Psoas muscle (tissue), 8 donors: ENCODE results near the gene ZNF260. TPM values are rescaled to one million over a fixed set of nuclear protein-coding genes. Genes with fewer than 3 reads are reported as not detected.

ENCODE experiments used
- ATAC-seq, 4 donors: fragments of 200-7000 bp; cut with Tn5 transposase; one replicate each; pipeline ENCODE4 v1.9.1; 2020; ENCODE audit warnings: moderate library complexity in 3 of 4, mild to moderate bottlenecking in 2 of 4
- DNase-seq, 2 donors: peaks; one replicate each; pipeline ENCODE4 v3.0.0-alpha.2; 2020
- H3K27ac ChIP-seq: fragments of 200-600 bp; one replicate; pipeline ENCODE4 v1.8.0; 2022
- H3K27me3 ChIP-seq, 3 donors: fragments of 200-600 bp in 1 of 3; one replicate each; pipeline versions ENCODE4 v1.6.1 to v1.8.0; 2013 to 2022; ENCODE audit warnings: low read length in 2 of 3, mild to moderate bottlenecking in 2 of 3, moderate library complexity in 1 of 3; ENCODE audit not compliant: insufficient read depth in 3 of 3
- H3K36me3 ChIP-seq, 2 donors: fragments of 200-600 bp in 1 of 2; one replicate each; pipeline versions ENCODE4 v1.6.1 to v1.8.0; 2013 to 2022; ENCODE audit warnings: low read depth in 1 of 2, mild to moderate bottlenecking in 1 of 2, moderate library complexity in 1 of 2; ENCODE audit not compliant: insufficient read depth in 1 of 2
- H3K4me1 ChIP-seq: fragments of 200-600 bp; one replicate; pipeline ENCODE4 v1.8.0; 2022
- H3K4me3 ChIP-seq: fragments of 200-600 bp; one replicate; pipeline ENCODE4 v1.8.0; 2022; ENCODE audit warnings: mild to moderate bottlenecking
- H3K9me3 ChIP-seq: fragments of 200-600 bp; one replicate; pipeline ENCODE4 v1.8.0; 2022
- CTCF ChIP-seq: fragments of 200-600 bp; IDR thresholded peaks from one replicate; pipeline ENCODE4 v1.8.0; 2022; ENCODE audit warnings: antibody characterized with exemption
- WGBS, 3 donors: extraction: QIAGEN DNeasy Blood & Tissue Kit; methylation state at CpG; one replicate each; pipeline versions ENCODE4 v1.1.6 to v1.1.7; 2013; 5-methylcytosine and 5-hydroxymethylcytosine counted together
- intact Hi-C, 2 donors: fragments of 100-400 bp; cut with DNase I; formaldehyde crosslinking; loops; one replicate each; pipeline versions ENCODE4 v1.11.0 to v1.14.2; 2022
- polyA plus RNA-seq, 3 donors: library from polyadenylated mRNA; stranded (reverse); fragments of 200-250 nt; gene quantifications; one replicate each; pipeline ENCODE4 v1.2.3, GENCODE V29; 2013
- total RNA-seq, 4 donors: library from RNA; stranded (reverse); fragmentation: NEBNext Ultra II Directional in 2 of 4; extraction: Animal tissue kit (Norgen Biotek cat#: 25700) in 2 of 4; gene quantifications; one replicate each; pipeline versions ENCODE4 v1.2.1 to v1.2.4, GENCODE V29; 2021 to 2023
- donor health status: healthy with polysubstance abuse.
- donor health status: DM: no; HTN: no; CAD: no; lungs with moderate emphysema.
- donor health status: Bipolar disorder and iron deficiency.
- donor health status: healthy.
- donor health status: DM: yes; HTN: yes; CAD: no.
- donor health status: DM: no; HTN: no; CAD: no.
- donor health status: DM: no; HTN: no; CAD: no.
- donor health status: DM: yes; HTN: yes; CAD: no.

The ZNF260 gene
- total and polyA plus RNA-seq, 7 donors, result 1.2 to 5.6 (median 2.5) TPM

- DNase-seq (no peak), ATAC-seq (no peak)
- Histone ChIP-seq H3K9me3 (peaks cover 78% of the 10 kb centered on the region), H3K27me3 (no peaks in the 10 kb centered on the region), H3K36me3 (peaks cover 10 to 51% of the 10 kb centered on the region in 2 donors), H3K27ac (no peak overlapping the region), H3K4me3 (no peak overlapping the region), H3K4me1 (peaks cover 4% of the 10 kb centered on the region)
- TF ChIP-seq CTCF, result no peak
- intact Hi-C loops, result loop anchor here (5.0 kb wide), 2 partner anchors 48 to 307 kb away; partner anchors contain the start of genes ZNF146 (in 1 of the 2) and ZNF529 (in 1 of the 2)
- 96 to 99% (median 99%) methylated on average over 4 of the region's 4 CpGs for WGBS, 3 donors
Measured at GRCh38 chr19:36524617-36525016, 3.5 kb downstream of the ZNF260 start.

- Histone ChIP-seq H3K4me3 (no peak overlapping the region), H3K4me1 (no peaks in the 10 kb centered on the region), H3K27ac (no peak overlapping the region), H3K9me3 (peaks cover 98% of the 10 kb centered on the region), H3K36me3 (peaks cover 27 to 56% of the 10 kb centered on the region in 2 donors), H3K27me3 (no peaks in the 10 kb centered on the region)
- intact Hi-C loops, result no loop called here
- WGBS, 3 donors, result 97 to 99% (median 99%) methylated on average over 2 of the region's 2 CpGs
- TF ChIP-seq CTCF, result no peak
- ATAC-seq (no peak), DNase-seq (no peak)
Measured at GRCh38 chr19:36514012-36514612, 14.0 kb downstream of the ZNF260 start.

DNA sequence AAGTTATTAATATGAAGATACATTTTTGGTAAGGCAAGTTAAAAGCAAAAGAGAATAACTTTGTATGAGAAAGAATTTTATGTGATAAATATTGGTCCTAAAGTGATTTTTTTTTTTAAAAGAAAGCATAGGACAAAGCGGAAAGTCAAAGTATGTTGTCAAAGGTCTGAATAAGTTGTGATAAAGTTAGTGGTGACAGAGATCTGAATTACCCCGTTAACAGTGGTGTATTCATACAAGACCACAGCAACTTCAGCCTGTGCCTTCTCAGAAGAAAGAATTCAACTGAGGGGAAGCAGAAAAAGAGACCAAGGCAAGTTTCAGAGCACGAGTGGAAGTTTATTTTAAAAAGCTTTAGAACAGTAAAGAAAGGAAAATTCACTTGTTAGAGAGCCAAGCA, 19.7 kb downstream of the ZNF260 start:
- ATAC-seq (no peak), DNase-seq (no peak)
- peaks cover 94% of the 10 kb centered on the region for H3K9me3 ChIP-seq
- 85 to 92% (median 91%) methylated on average over 3 of the region's 3 CpGs for WGBS, 3 donors
- no peaks in the 10 kb centered on the region for H3K4me1 ChIP-seq
- no peak overlapping the region for H3K4me3 ChIP-seq
- TF ChIP-seq CTCF, result no peak
- intact Hi-C loops, result no loop called here
- H3K27ac ChIP-seq, result no peak overlapping the region
- no peaks in the 10 kb centered on the region for H3K27me3 ChIP-seq
- H3K36me3 ChIP-seq, result peaks cover 0 to 3% of the 10 kb centered on the region in 2 donors

- no peak overlapping the region for H3K27ac ChIP-seq
- no peak overlapping the region for H3K4me3 ChIP-seq
- intact Hi-C loops, result no loop called here
- 92 to 94% (median 93%) methylated on average over 5 of the region's 5 CpGs for whole genome bisulfite sequencing, 3 donors
- H3K9me3 ChIP-seq, result peaks cover 70% of the 10 kb centered on the region
- no peak for DNase-seq
- no peak for ATAC-seq
- H3K36me3 ChIP-seq, result no peaks in the 10 kb centered on the region
- no peak for TF ChIP-seq CTCF
- H3K4me1 ChIP-seq, result no peaks in the 10 kb centered on the region
- no peaks in the 10 kb centered on the region for H3K27me3 ChIP-seq
Measured at GRCh38 chr19:36501973-36502372, 26.1 kb downstream of the ZNF260 start.

DNA sequence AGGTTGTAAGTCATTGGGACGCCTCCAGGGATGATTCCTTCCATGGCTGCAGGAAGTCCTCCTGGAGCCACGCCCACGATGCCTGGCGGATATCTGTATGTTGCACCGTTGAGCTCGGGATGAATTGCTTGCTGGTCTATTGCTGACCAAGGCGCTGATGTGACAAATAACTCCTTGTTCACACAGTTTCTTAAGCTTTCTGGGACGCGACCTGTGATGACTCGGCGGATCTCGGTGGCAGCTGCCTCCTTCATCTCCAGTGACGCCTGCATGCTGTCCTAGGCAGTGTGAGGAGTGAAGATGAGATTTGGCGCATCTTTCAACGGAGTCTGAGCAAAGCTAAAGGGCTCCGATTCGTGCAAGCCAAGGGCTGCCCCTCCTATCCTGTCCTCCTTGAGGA, 31.1 kb downstream of the ZNF260 start:
- ATAC-seq (no peak), DNase-seq (no peak)
- Histone ChIP-seq H3K4me3 (no peak overlapping the region), H3K27me3 (no peaks in the 10 kb centered on the region), H3K27ac (no peak overlapping the region), H3K9me3 (peaks cover 36% of the 10 kb centered on the region), H3K4me1 (no peaks in the 10 kb centered on the region), H3K36me3 (no peaks in the 10 kb centered on the region)
- 88 to 92% (median 91%) methylated on average over 17 of the region's 17 CpGs for WGBS, 3 donors
- no peak for TF ChIP-seq CTCF
- intact Hi-C loops, result loop anchor here in 1 of 2 donors (10.0 kb wide), 1 partner anchor 312 kb away; no protein-coding TSS in a partner anchor
